ENCODE measurements around the gene SUSD5.

GRCh38 chr3:33184863-33185262 is 33.7 kb downstream of the SUSD5 start:
- TF ChIP-seq CTCF (IDR thresholded peaks at IDR 0.05 in 4 of 5, conservative IDR thresholded peaks at IDR 0.05 in 1 of 5) (no peak), POLR2A (IDR thresholded peaks at IDR 0.05) (no peak)
